ENCODE data around the gene TMEM38A.

Gene TMEM38A

DNA sequence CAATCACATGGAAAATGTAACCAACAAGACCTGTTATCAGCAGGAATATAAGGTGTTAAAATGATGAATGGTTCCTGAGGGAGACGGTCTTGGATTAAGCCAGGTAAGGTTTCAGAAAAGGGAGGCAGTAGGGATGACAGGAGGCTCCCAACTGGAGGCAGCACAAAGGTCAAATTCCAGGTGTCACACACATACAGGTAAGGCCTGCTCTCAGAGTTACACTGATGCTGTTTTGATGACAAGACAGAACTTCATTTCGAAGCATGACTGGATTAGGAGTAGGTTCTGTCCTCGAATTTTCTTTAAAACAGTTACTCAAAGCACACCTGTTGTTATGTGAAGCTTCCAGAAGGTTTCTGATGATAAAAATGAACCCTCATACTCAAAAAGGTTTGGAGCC lies 40.4 kb upstream of the TMEM38A start:
- no peak for ATAC-seq
- TF ChIP-seq POU6F1 (CRISPR knock-in tag; IDR thresholded peaks at IDR 0.05; ENCODE audit: borderline replicate concordance, low read depth) (no peak), ZNF8 (CRISPR knock-in tag; IDR thresholded peaks at IDR 0.05) (no peak), CREB5 (CRISPR knock-in tag; IDR thresholded peaks at IDR 0.05; ENCODE audit: low read depth) (no peak)
- TF ChIP-seq, protein P1, sequence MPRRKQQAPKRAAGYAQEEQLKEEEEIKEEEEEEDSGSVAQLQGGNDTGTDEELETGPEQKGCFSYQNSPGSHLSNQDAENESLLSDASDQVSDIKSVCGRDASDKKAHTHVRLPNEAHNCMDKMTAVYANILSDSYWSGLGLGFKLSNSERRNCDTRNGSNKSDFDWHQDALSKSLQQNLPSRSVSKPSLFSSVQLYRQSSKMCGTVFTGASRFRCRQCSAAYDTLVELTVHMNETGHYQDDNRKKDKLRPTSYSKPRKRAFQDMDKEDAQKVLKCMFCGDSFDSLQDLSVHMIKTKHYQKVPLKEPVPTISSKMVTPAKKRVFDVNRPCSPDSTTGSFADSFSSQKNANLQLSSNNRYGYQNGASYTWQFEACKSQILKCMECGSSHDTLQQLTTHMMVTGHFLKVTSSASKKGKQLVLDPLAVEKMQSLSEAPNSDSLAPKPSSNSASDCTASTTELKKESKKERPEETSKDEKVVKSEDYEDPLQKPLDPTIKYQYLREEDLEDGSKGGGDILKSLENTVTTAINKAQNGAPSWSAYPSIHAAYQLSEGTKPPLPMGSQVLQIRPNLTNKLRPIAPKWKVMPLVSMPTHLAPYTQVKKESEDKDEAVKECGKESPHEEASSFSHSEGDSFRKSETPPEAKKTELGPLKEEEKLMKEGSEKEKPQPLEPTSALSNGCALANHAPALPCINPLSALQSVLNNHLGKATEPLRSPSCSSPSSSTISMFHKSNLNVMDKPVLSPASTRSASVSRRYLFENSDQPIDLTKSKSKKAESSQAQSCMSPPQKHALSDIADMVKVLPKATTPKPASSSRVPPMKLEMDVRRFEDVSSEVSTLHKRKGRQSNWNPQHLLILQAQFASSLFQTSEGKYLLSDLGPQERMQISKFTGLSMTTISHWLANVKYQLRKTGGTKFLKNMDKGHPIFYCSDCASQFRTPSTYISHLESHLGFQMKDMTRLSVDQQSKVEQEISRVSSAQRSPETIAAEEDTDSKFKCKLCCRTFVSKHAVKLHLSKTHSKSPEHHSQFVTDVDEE (CRISPR knock-in tag; IDR thresholded peaks at IDR 0.05): no peak

DNA sequence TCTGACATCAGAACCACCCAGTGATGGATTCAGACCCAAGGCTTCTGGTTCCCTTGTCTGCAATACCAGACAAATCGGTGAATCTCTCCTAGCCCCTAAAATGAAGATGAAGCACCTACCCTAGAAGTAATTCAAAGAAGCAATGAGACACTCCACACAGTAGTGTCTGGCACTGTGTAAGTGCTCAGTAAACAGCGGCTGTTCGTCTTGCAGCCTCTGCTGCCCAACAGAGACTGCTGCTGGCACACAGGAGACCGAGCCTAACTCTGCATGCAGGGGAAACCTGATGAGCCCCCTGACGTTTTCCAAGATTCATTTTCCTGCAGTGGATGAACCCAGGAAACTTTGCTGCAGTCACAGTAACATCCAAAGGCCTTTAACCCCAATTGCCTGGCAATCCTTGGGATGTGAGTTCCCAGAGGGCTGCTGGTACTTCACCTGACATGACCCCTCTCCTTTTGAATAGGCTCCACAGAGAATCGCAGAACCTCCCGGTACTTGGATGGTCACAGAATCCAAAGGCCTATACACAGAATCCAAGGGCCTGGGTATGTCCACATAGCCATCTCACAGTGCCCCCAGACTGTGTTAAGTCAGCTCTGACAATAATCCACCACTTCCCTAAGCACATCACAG lies 39.7 kb upstream of the TMEM38A start:
- TF ChIP-seq ZFP30 (CRISPR knock-in tag; IDR thresholded peaks at IDR 0.05): no peak
- TF ChIP-seq ZNF565 (CRISPR knock-in tag; conservative IDR thresholded peaks at IDR 0.05; ENCODE audit: low read depth): no peak
- TF ChIP-seq ZNF8 (CRISPR knock-in tag; IDR thresholded peaks at IDR 0.05): no peak
- no peak for TF ChIP-seq GLIS3 (CRISPR knock-in tag; IDR thresholded peaks at IDR 0.05)
- no peak for TF ChIP-seq ZC3H10 (CRISPR knock-in tag; IDR thresholded peaks at IDR 0.05)
- TF ChIP-seq SNAI2 (CRISPR knock-in tag; IDR thresholded peaks at IDR 0.05): no peak
- no peak for TF ChIP-seq ESRRG (CRISPR knock-in tag; IDR thresholded peaks at IDR 0.05)
- no peak for TF ChIP-seq TOX (CRISPR knock-in tag; IDR thresholded peaks at IDR 0.05; ENCODE audit: borderline replicate concordance)
- no peak for TF ChIP-seq BACH2 (CRISPR knock-in tag; IDR thresholded peaks at IDR 0.05; ENCODE audit: borderline replicate concordance)
- TF ChIP-seq ARNTL (CRISPR knock-in tag; IDR thresholded peaks at IDR 0.05; ENCODE audit: borderline replicate concordance, low read depth): no peak
- TF ChIP-seq, protein P1 (CRISPR knock-in tag; IDR thresholded peaks at IDR 0.05): no peak
- ATAC-seq: no peak

DNA sequence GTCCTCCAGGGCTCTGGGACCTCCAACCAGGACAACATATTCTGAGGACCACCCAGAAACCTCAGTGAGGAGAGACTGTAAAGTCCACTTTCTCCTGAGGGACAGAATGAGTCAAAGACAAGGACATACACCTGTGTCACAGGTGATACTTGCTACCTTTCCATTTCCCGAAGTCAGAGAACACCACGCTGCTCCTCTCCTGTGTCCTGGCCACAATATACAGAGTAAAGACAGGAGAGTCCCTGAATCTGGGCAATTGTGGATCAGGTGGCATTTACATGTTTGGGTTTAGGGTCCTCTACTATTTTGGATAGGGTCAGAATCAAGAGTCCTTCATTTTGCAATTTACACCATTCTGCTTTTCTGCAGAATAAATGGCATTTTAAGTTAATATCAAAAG lies 37.9 kb upstream of the TMEM38A start:
- ATAC-seq: no peak
- TF ChIP-seq, protein P1 (CRISPR knock-in tag; IDR thresholded peaks at IDR 0.05): no peak
- no peak for TF ChIP-seq POU6F1 (CRISPR knock-in tag; IDR thresholded peaks at IDR 0.05; ENCODE audit: borderline replicate concordance, low read depth)
- TF ChIP-seq, protein P2, sequence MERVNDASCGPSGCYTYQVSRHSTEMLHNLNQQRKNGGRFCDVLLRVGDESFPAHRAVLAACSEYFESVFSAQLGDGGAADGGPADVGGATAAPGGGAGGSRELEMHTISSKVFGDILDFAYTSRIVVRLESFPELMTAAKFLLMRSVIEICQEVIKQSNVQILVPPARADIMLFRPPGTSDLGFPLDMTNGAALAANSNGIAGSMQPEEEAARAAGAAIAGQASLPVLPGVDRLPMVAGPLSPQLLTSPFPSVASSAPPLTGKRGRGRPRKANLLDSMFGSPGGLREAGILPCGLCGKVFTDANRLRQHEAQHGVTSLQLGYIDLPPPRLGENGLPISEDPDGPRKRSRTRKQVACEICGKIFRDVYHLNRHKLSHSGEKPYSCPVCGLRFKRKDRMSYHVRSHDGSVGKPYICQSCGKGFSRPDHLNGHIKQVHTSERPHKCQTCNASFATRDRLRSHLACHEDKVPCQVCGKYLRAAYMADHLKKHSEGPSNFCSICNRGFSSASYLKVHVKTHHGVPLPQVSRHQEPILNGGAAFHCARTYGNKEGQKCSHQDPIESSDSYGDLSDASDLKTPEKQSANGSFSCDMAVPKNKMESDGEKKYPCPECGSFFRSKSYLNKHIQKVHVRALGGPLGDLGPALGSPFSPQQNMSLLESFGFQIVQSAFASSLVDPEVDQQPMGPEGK (CRISPR knock-in tag; IDR thresholded peaks at IDR 0.05; ENCODE audit: borderline replicate concordance): no peak
- TF ChIP-seq PPARA (CRISPR knock-in tag; IDR thresholded peaks at IDR 0.05; ENCODE audit: borderline replicate concordance): no peak
- TF ChIP-seq ZNF70 (CRISPR knock-in tag; IDR thresholded peaks at IDR 0.05): no peak
- no peak for TF ChIP-seq ARNTL (CRISPR knock-in tag; IDR thresholded peaks at IDR 0.05; ENCODE audit: borderline replicate concordance, low read depth)
- TF ChIP-seq CSRNP3 (CRISPR knock-in tag; IDR thresholded peaks at IDR 0.05): no peak
